ENCODE data around the gene HOXA10. TPM values are rescaled to one million over a fixed set of nuclear protein-coding genes. Genes with fewer than 3 reads are reported as not detected.

HOXA10 gene
- total RNA-seq, 1 experiment from 2014 or later, result 19.6 TPM

- H3K36me3 ChIP-seq (ENCODE audit: control insufficient read depth in 1 of 2, insufficient read depth in 2 of 2, low read length in 2 of 2), result peaks cover 0 to 4% of the 10 kb centered on the region in 2 experiments; a peak in 1 of 4 replicates
- peak overlapping the region; percentile 91 for H3K27ac ChIP-seq (ENCODE audit: low read depth, low read length)
- H3K9me3 ChIP-seq (ENCODE audit: control insufficient read depth in 1 of 2, insufficient read depth in 1 of 2, low read depth in 1 of 2, low read length in 2 of 2), result no peaks in the 10 kb centered on the region
- H2AFZ ChIP-seq (ENCODE audit: low read depth, low read length, poor library complexity, severe bottlenecking), result no peak overlapping the region
- ATAC-seq (peak; percentile 3), DNase-seq (ENCODE audit: low read depth, low spot score) (no peak)
- ChIA-PET POLR2A (interaction anchor here (0.6 to 1.4 kb wide), 6 partner anchors 9 to 996 kb away, joined by 3 to 5 read pairs (median 4); partner anchors contain the start of gene HOXA3), CTCF (interaction anchor here (0.6 to 3.4 kb wide), 13 partner anchors 9 to 1301 kb away, joined by 3 to 62 read pairs (median 6); partner anchors contain the start of gene HOXA3), RAD21 (ENCODE audit: low non-redundant PET in 1 of 2, low total read pairs in 2 of 2, uncharacterized antibody in 2 of 2, unreplicated experiment in 2 of 2) (interaction anchor here (0.7 to 2.1 kb wide), 6 partner anchors 8 to 793 kb away, joined by 3 to 12 read pairs (median 3); partner anchors contain the start of gene HOXA6 (in 1 of the 2))
- intact Hi-C loops (cut with micrococcal nuclease), result loop anchor here (1.0 to 10.0 kb wide), 9 partner anchors 476 to 1595 kb away; partner anchors contain the start of genes CBX3 and HNRNPA2B1
- peaks cover 14 to 59% of the 10 kb centered on the region in 2 experiments for H3K4me1 ChIP-seq (ENCODE audit: control insufficient read depth in 1 of 2, insufficient read depth in 2 of 2, low read length in 2 of 2)
- TF ChIP-seq POLR2AphosphoS5 (IDR thresholded peaks at IDR 0.05; ENCODE audit: low read depth, low read length) (peak; percentile 22), SRF (IDR thresholded peaks at IDR 0.05; ENCODE audit: low read depth) (no peak), EZH2 (IDR thresholded peaks at IDR 0.05) (no peak), EGR1 (IDR thresholded peaks at IDR 0.05; ENCODE audit: low read depth) (no peak)
- no peaks in the 10 kb centered on the region for H3K9me2 ChIP-seq (ENCODE audit: insufficient read depth)
- H3K9ac ChIP-seq (ENCODE audit: low read length), result peak overlapping the region; percentile 89
- peak overlapping the region; percentile 97 for H3K4me2 ChIP-seq (ENCODE audit: low read length)
- H3K4me3 ChIP-seq (replicated peaks in 1 of 2; ENCODE audit: low read depth in 1 of 2, low read length in 2 of 2), result peak overlapping the region; percentile 77 to 84
- H3K79me2 ChIP-seq (ENCODE audit: insufficient read depth, low read length), result peaks cover 52% of the 10 kb centered on the region
- no peaks in the 10 kb centered on the region for H4K20me1 ChIP-seq (ENCODE audit: insufficient read depth)
- H3K27me3 ChIP-seq (ENCODE audit: insufficient read depth, low read length), result no peaks in the 10 kb centered on the region
- no TSS peak for BruUV-seq (replicated peaks)
Measured at GRCh38 chr7:27161721-27162560, 12.2 kb downstream of the HOXA10 start.

GRCh38 chr7:27161214-27161720 lies 12.9 kb downstream of the HOXA10 start:
- H3K9ac ChIP-seq (ENCODE audit: low read length), result peak overlapping the region; percentile 89
- no peaks in the 10 kb centered on the region for H3K27me3 ChIP-seq (ENCODE audit: insufficient read depth, low read length)
- DNase-seq (ENCODE audit: low read depth, low spot score), result no peak
- ATAC-seq, result peak; percentile 30
- TF ChIP-seq EZH2 (IDR thresholded peaks at IDR 0.05) (no peak), SRF (IDR thresholded peaks at IDR 0.05; ENCODE audit: low read depth) (no peak), CBX3 (IDR thresholded peaks at IDR 0.05; ENCODE audit: low read depth) (no peak)
- POLR2A ChIA-PET, result interaction anchor here (0.7 to 1.4 kb wide), 5 partner anchors 9 to 995 kb away, joined by 3 to 5 read pairs (median 4); partner anchors contain the start of gene HOXA3
- RAD21 ChIA-PET (ENCODE audit: low non-redundant PET in 1 of 2, low total read pairs in 2 of 2, uncharacterized antibody in 2 of 2, unreplicated experiment in 2 of 2), result interaction anchor here (0.6 to 2.1 kb wide), 11 partner anchors 9 to 792 kb away, joined by 3 to 12 read pairs (median 4); partner anchors contain the start of gene HOXA6 (in 1 of the 2)
- H3K36me3 ChIP-seq (ENCODE audit: control insufficient read depth in 1 of 2, insufficient read depth in 2 of 2, low read length in 2 of 2), result peaks cover 0 to 4% of the 10 kb centered on the region in 2 experiments; a peak in 1 of 4 replicates
- peak overlapping the region; percentile 77 to 84 for H3K4me3 ChIP-seq (replicated peaks in 1 of 2; ENCODE audit: low read depth in 1 of 2, low read length in 2 of 2)
- CTCF ChIA-PET, result interaction anchor here (0.6 to 3.4 kb wide), 26 partner anchors 9 to 1300 kb away, joined by 3 to 62 read pairs (median 4); partner anchors contain the start of gene HOXA3
- peaks cover 14 to 58% of the 10 kb centered on the region in 2 experiments for H3K4me1 ChIP-seq (ENCODE audit: control insufficient read depth in 1 of 2, insufficient read depth in 2 of 2, low read length in 2 of 2)
- no peak overlapping the region for H2AFZ ChIP-seq (ENCODE audit: low read depth, low read length, poor library complexity, severe bottlenecking)
- H3K9me3 ChIP-seq (ENCODE audit: control insufficient read depth in 1 of 2, insufficient read depth in 1 of 2, low read depth in 1 of 2, low read length in 2 of 2), result no peaks in the 10 kb centered on the region
- H3K9me2 ChIP-seq (ENCODE audit: insufficient read depth), result no peaks in the 10 kb centered on the region
- intact Hi-C loops (cut with micrococcal nuclease), result loop anchor here (1.0 to 10.0 kb wide), 9 partner anchors 475 to 1594 kb away; partner anchors contain the start of genes CBX3 and HNRNPA2B1
- peaks cover 47% of the 10 kb centered on the region for H3K79me2 ChIP-seq (ENCODE audit: insufficient read depth, low read length)
- H3K27ac ChIP-seq (ENCODE audit: low read depth, low read length), result peak overlapping the region; percentile 91
- no TSS peak for BruUV-seq (replicated peaks)
- no peaks in the 10 kb centered on the region for H4K20me1 ChIP-seq (ENCODE audit: insufficient read depth)
- H3K4me2 ChIP-seq (ENCODE audit: low read length), result peak overlapping the region; percentile 97
